Vagina (tissue), 2 donors: ENCODE results near the gene MAPK6.

Experiments used
- POLR2A ChIP-seq, 2 donors: fragments of 450-650 bp; IDR thresholded peaks; one replicate each; pipeline ENCODE4 v1.6.1; 2017; ENCODE audit warnings: antibody characterized with exemption in 2 of 2, mild to moderate bottlenecking in 2 of 2, moderate library complexity in 2 of 2
- TF ChIP-seq, protein P1 (sequence below), 3 experiments: fragments of 450-650 bp in 2 of 3; fragments of 200-600 bp in 1 of 3; sonication (generic) in 1 of 3; IDR thresholded peaks; one replicate each; pipeline ENCODE4 v1.5.1; 2017 to 2019; ENCODE audit warnings: antibody characterized with exemption in 3 of 3, mild to moderate bottlenecking in 2 of 3, moderate library complexity in 2 of 3

DNA sequence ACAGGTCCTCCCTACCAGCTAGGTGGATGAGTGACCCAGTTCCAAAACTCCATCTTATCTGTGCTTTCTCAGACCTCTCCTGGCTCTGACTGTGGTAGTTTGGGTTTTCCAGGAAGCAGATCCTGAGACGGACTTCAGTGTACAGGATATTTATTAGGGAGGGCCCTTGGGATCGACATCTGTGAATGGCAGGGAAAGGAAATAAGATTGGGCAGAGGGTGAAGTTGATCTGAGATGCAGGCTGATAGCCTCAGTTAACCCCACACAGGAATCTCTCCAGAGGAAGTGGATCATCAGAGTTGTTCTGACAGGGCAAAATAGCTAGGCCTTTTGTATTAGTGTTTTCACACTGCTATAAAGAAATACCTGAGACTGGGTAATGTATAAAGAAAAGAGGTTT is 16.7 kb upstream of the MAPK6 start:
- TF ChIP-seq, protein P1, sequence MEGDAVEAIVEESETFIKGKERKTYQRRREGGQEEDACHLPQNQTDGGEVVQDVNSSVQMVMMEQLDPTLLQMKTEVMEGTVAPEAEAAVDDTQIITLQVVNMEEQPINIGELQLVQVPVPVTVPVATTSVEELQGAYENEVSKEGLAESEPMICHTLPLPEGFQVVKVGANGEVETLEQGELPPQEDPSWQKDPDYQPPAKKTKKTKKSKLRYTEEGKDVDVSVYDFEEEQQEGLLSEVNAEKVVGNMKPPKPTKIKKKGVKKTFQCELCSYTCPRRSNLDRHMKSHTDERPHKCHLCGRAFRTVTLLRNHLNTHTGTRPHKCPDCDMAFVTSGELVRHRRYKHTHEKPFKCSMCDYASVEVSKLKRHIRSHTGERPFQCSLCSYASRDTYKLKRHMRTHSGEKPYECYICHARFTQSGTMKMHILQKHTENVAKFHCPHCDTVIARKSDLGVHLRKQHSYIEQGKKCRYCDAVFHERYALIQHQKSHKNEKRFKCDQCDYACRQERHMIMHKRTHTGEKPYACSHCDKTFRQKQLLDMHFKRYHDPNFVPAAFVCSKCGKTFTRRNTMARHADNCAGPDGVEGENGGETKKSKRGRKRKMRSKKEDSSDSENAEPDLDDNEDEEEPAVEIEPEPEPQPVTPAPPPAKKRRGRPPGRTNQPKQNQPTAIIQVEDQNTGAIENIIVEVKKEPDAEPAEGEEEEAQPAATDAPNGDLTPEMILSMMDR (IDR thresholded peaks at IDR 0.05): no peak
- TF ChIP-seq POLR2A (IDR thresholded peaks at IDR 0.05): no peak
